K562 (cell line): Measurements from ENCODE around the gene STRA6. TPM values are rescaled to one million over a fixed set of nuclear protein-coding genes. Genes with fewer than 3 reads are reported as not detected.

ENCODE experiments used
- ATAC-seq: fragments of 200-7000 bp; cut with Tn5 transposase; 3 replicates; pipeline ENCODE4 v1.9.1; 2020; ENCODE audit warnings: moderate library complexity
- BruUV-seq: library from RNA; stranded (reverse); fragments of 400-500 nt; replicated peaks from 2 replicates; lab custom pipeline; 2021; lab: Mats Ljungman, UMichigan
- CTCF ChIA-PET: fragments of 300-600 bp; formaldehyde crosslinking; extraction: SDS; loops from one replicate; lab custom pipeline; 2021; ENCODE audit warnings: low intra/inter-chr PET ratio; lab: Yijun Ruan, JAX
- POLR2A ChIA-PET: fragments of 300-600, 350-650 bp; sonication (Branson Sonifier 250); formaldehyde crosslinking; extraction: SDS; loops from one replicate; lab custom pipeline; 2021; ENCODE audit warnings: antibody characterized with exemption, inconsistent platforms; lab: Yijun Ruan, JAX
- DNase-seq, 4 experiments: peaks; one replicate each; pipeline versions ENCODE4 v3.0.0 to v3.0.0-alpha.2; 2011 to 2018; ENCODE audit warnings: low spot score in 3 of 4, mixed read lengths in 3 of 4; ENCODE audit errors: extremely low read depth in 1 of 4
- FAIRE-seq: peaks from 2 replicates; lab custom pipeline; 2011; peaks lifted over from hg19 to GRCh38; lab: Jason Lieb, UNC
- H2AFZ ChIP-seq: 2 replicates; pipeline ENCODE4 v1.6.0; 2011; ENCODE audit warnings: low read depth, low read length, control low read depth, inconsistent platforms
- H3K27ac ChIP-seq: fragments of 200-600 bp; 3 replicates; pipeline ENCODE4 v1.8.0; 2011; ENCODE audit warnings: low read depth, mild to moderate bottlenecking, control low read depth, inconsistent platforms, low read length, moderate library complexity, mixed read lengths; ENCODE audit errors: extremely low read depth
- H3K27me3 ChIP-seq, 2 experiments: fragments of 300-600 bp in 1 of 2; 2 replicates in 1 of 2; 3 replicates in 1 of 2; pipeline versions ENCODE4 v1.6.0 to v1.8.0; 2011; ENCODE audit warnings: inconsistent platforms in 2 of 2, low read length in 2 of 2, mild to moderate bottlenecking in 1 of 2, mixed read lengths in 1 of 2, moderate library complexity in 1 of 2; ENCODE audit not compliant: control insufficient read depth in 2 of 2, insufficient read depth in 2 of 2
- H3K36me3 ChIP-seq: fragments of 300-600 bp; 3 replicates; pipeline ENCODE4 v1.8.0; 2011; ENCODE audit warnings: mild to moderate bottlenecking, low read length, inconsistent platforms; ENCODE audit not compliant: control insufficient read depth, insufficient read depth
- H3K4me1 ChIP-seq, 2 experiments: fragments of 200-600 bp in 1 of 2; replicated peaks in 1 of 2; 2 replicates in 1 of 2; 3 replicates in 1 of 2; pipeline versions ENCODE4 v1.5.1 to v1.8.0; 2011; ENCODE audit warnings: inconsistent platforms in 2 of 2, low read length in 2 of 2, mild to moderate bottlenecking in 1 of 2, mixed read lengths in 1 of 2, moderate library complexity in 1 of 2; ENCODE audit not compliant: control insufficient read depth in 2 of 2, insufficient read depth in 2 of 2
- H3K4me2 ChIP-seq: 2 replicates; pipeline ENCODE4 v1.6.1; 2011; ENCODE audit warnings: low read length, control low read depth, inconsistent platforms, mixed read lengths; ENCODE audit not compliant: insufficient read depth
- H3K4me3 ChIP-seq: fragments of 200-600 bp; sonication (generic), shearing (Covaris generic); 2 replicates; pipeline ENCODE4 v1.5.1; 2016; ENCODE audit warnings: control low read depth, inconsistent platforms
- H3K79me2 ChIP-seq: fragments of 200-600 bp; 3 replicates; pipeline ENCODE4 v1.8.0; 2011; ENCODE audit warnings: low read length, inconsistent platforms; ENCODE audit not compliant: control insufficient read depth, insufficient read depth
- H3K9ac ChIP-seq, 2 experiments: 2 replicates each; pipeline versions ENCODE4 v1.6.0 to v1.6.1; 2011; ENCODE audit warnings: low read depth in 2 of 2, low read length in 2 of 2, control low read depth in 1 of 2, inconsistent platforms in 1 of 2, mild to moderate bottlenecking in 1 of 2, mixed read lengths in 1 of 2; ENCODE audit not compliant: insufficient read depth in 1 of 2
- H3K9me1 ChIP-seq: one replicate; pipeline ENCODE4 v1.6.0; 2011; ENCODE audit warnings: inconsistent platforms, mild to moderate bottlenecking, low read length, moderate library complexity; ENCODE audit not compliant: control insufficient read depth, insufficient read depth
- H3K9me3 ChIP-seq: replicated peaks from 2 replicates; pipeline ENCODE4 v1.5.1; 2011; ENCODE audit warnings: low read depth, low read length, inconsistent platforms; ENCODE audit not compliant: control insufficient read depth, insufficient read depth
- H4K20me1 ChIP-seq: replicated peaks from 2 replicates; pipeline ENCODE4 v1.6.1; 2011; ENCODE audit warnings: low read length, inconsistent platforms, mixed read lengths; ENCODE audit not compliant: control insufficient read depth, insufficient read depth
- GATAD2A ChIP-seq: fragments of 450-650 bp; IDR thresholded peaks from 2 replicates; pipeline ENCODE4 v1.6.1; 2017
- HIVEP1 ChIP-seq: fragments of 250-450 bp; sonication (Bioruptor Pico); IDR thresholded peaks from 2 replicates; pipeline ENCODE4 v1.4.0; 2020; ENCODE audit warnings: mild to moderate bottlenecking
- NR0B1 ChIP-seq: fragments of 450-650 bp; IDR thresholded peaks from one replicate; pipeline ENCODE4 v1.6.1; 2018; ENCODE audit warnings: mild to moderate bottlenecking, moderate library complexity; ENCODE audit not compliant: partially characterized antibody
- SRSF7 ChIP-seq: fragments of 200-400 bp; formaldehyde crosslinking; optimal IDR thresholded peaks from 2 replicates; pipeline ENCODE3; 2017; ENCODE audit warnings: mild to moderate bottlenecking, low read depth, low read length
- ZNF253 ChIP-seq: fragments of 250-450 bp; sonication (Bioruptor Pico); conservative IDR thresholded peaks from 2 replicates; pipeline ENCODE4 v1.6.1; 2021; ENCODE audit warnings: mild to moderate bottlenecking
- ZNF263 ChIP-seq: sonication (generic); formaldehyde crosslinking; IDR thresholded peaks from 2 replicates; pipeline ENCODE4 v1.8.0; 2022; ENCODE audit warnings: mild to moderate bottlenecking, missing genetic modification reagents, borderline replicate concordance
- ZNF274 ChIP-seq: IDR thresholded peaks from 2 replicates; pipeline ENCODE4 v1.6.1; 2011; ENCODE audit warnings: low read depth, mild to moderate bottlenecking, low read length, moderate library complexity, borderline replicate concordance
- WGBS: fragments of 100-300 bp; shearing (Covaris generic); methylation state at CpG from one replicate; pipeline ENCODE4 v1.1.6; 2016; ENCODE audit warnings: low coverage, mixed read lengths; ENCODE audit not compliant: insufficient coverage; ENCODE audit errors: missing lambda C conversion rate; 5-methylcytosine and 5-hydroxymethylcytosine counted together
- in situ Hi-C: fragments of 300-500 bp; cut with MboI; formaldehyde crosslinking; loops from 4 replicates; pipeline ENCODE4 v1.15.0; 2018; ENCODE audit warnings: inconsistent platforms, mixed read lengths
- intact Hi-C: fragments of 100-400 bp; cut with micrococcal nuclease; formaldehyde crosslinking; loops from 2 replicates; pipeline ENCODE4 v1.14.2; 2022
- polyA plus RNA-seq, 8 experiments: library from polyadenylated mRNA; depleted of rRNA in 4 of 8; stranded (reverse) in 5 of 8; unstranded in 3 of 8; fragments of >200 nt; fragmentation: Nextera tagmentation in 2 of 8; fragmentation: Illumina TruSeq in 1 of 8; extraction: Ambion mirVana in 2 of 8; extraction: Trizol in 1 of 8; gene quantifications; 2 replicates each; pipeline versions ENCODE4 v1.2.1 to v1.2.3, GENCODE V29; 2011 to 2014; ENCODE audit warnings: inconsistent platforms in 1 of 8, missing spikeins in 1 of 8
- total RNA-seq, 7 experiments: library from RNA; depleted of rRNA in 6 of 7; stranded (reverse); fragments of >200 nt in 6 of 7; fragmentation: Illumina TruSeq in 2 of 7; extraction: Trizol in 2 of 7; gene quantifications; 2 replicates each; pipeline versions ENCODE4 v1.2.1 to v1.2.3, GENCODE V29; 2011 to 2021; ENCODE audit warnings: low replicate concordance in 1 of 7

Gene STRA6
- total and polyA plus RNA-seq, 9 of the 15 experiments (the other 6 are each of a cell fraction or from before 2014, with no cell fraction given) = 0.04 to 2.0 (median 0.43) TPM; not detected in 2

- H2AFZ ChIP-seq = no peak overlapping the region
- H3K36me3 ChIP-seq = no peaks in the 10 kb centered on the region
- BruUV-seq = no TSS peak
- TF ChIP-seq HIVEP1 (CRISPR knock-in tag) (no peak), SRSF7 (no peak), ZNF274 (no peak), GATAD2A (no peak), NR0B1 (no peak), ZNF263 (CRISPR knock-in tag) (no peak), ZNF253 (CRISPR knock-in tag) (no peak)
- H3K27me3 ChIP-seq = peaks cover 2 to 38% of the 10 kb centered on the region in 2 experiments; a peak in 3 of 5 replicates
- H3K9ac ChIP-seq = no peak overlapping the region
- H3K4me2 ChIP-seq = no peak overlapping the region
- in situ Hi-C loops (no loop called here), intact Hi-C loops (no loop called here)
- H3K79me2 ChIP-seq = no peaks in the 10 kb centered on the region
- no peaks in the 10 kb centered on the region for H3K9me3 ChIP-seq
- FAIRE-seq = no peak
- 0% methylated on average over 7 of the region's 8 CpGs for WGBS
- no peak for DNase-seq
- H3K9me1 ChIP-seq = no peaks in the 10 kb centered on the region
- H3K4me1 ChIP-seq = peaks cover 0 to 8% of the 10 kb centered on the region in 2 experiments; a peak in 1 of 5 replicates
- ChIA-PET POLR2A (no interaction called here), CTCF (no interaction called here)
- H4K20me1 ChIP-seq = peaks cover 10% of the 10 kb centered on the region; the same call in 1 of the 2 replicates
- no peak for ATAC-seq
- no peak overlapping the region for H3K4me3 ChIP-seq
- no peak overlapping the region for H3K27ac ChIP-seq
These were observed 20.5 kb downstream of the STRA6 start for GRCh38 chr15:74182131-74182530.
